T47D (cell line): ENCODE measurements around the gene DOK7.
"Not testable (repeated sequence)": the region's sequence is repeated elsewhere in the genome, so short reads cannot be mapped to it uniquely, and the experiment has no call there.

Source experiments
- DNase-seq, 2 experiments: peaks; one replicate each; pipeline versions ENCODE4 v3.0.0 to v3.0.0-alpha.2; 2011 to 2012; ENCODE audit warnings: low read depth in 1 of 2, low spot score in 1 of 2
- JUND ChIP-seq: IDR thresholded peaks from 2 replicates; pipeline ENCODE4 v1.6.1; 2012; ENCODE audit warnings: low read depth
- in situ Hi-C: cut with HindIII; loops from 2 replicates; pipeline ENCODE4 v1.10.0; 2016; ENCODE audit warnings: low sequenced_read_pairs, low pct_unique_long_range_greater_than_20kb

DOK7 gene

DNA sequence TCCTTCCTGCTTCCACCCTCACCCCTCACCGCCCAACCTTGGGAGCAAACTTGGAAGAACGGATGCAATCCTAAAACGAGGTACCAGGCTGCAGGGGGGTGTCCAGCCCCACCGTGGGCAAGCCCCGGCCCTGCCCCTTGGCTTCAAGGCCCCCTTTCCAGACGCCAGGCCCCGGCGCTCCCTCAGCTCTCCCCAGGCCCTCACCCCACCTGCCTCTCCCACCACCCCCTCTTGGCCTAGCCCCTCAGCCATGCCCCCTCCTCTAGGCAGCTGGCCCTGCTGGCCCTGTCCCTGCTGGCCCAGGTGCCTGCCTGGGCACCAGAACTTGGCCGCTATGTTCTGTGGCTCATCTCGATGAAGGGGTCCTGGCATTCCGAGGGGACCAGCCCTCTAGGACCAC is 35.3 kb downstream of the DOK7 start:
- DNase-seq = no peak
- in situ Hi-C loops = no loop called here

GRCh38 chr4:3498901-3499510 is 35.9 kb downstream of the DOK7 start:
- no peak for DNase-seq
- TF ChIP-seq JUND = no peak
- in situ Hi-C loops = no loop called here

More for the DNA sequence above, 35.3 kb downstream of the DOK7 start:
- TF ChIP-seq JUND = no peak

- in situ Hi-C loops = no loop called here
- no peak for DNase-seq
- TF ChIP-seq JUND = no peak
Measured at GRCh38 chr4:3499710-3500109, 36.6 kb downstream of the DOK7 start.

DNA sequence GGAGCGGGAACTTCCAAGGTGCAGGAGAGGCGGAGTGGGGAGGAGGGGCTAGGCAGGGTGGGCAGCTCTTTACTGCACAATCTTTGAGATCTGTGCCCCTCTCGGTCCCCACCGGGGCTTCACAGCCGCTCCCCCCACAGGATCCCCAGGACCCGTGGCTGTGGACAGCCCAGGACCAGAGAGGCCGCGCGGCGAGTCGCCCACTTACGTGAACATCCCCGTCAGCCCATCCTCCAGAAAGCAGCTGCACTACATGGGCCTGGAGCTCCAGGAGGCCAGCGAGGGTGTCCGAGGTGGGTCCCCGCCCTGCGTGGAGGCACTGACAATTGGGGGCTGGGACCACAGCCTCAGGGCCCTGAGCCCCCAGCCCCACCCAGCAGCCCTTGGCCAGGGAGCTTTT is 37.0 kb downstream of the DOK7 start:
- TF ChIP-seq JUND = no peak
- in situ Hi-C loops = no loop called here
- DNase-seq = no peak

GRCh38 chr4:3500634-3501101 is 37.6 kb downstream of the DOK7 start:
- DNase-seq = no peak
- TF ChIP-seq JUND = no peak

DNA sequence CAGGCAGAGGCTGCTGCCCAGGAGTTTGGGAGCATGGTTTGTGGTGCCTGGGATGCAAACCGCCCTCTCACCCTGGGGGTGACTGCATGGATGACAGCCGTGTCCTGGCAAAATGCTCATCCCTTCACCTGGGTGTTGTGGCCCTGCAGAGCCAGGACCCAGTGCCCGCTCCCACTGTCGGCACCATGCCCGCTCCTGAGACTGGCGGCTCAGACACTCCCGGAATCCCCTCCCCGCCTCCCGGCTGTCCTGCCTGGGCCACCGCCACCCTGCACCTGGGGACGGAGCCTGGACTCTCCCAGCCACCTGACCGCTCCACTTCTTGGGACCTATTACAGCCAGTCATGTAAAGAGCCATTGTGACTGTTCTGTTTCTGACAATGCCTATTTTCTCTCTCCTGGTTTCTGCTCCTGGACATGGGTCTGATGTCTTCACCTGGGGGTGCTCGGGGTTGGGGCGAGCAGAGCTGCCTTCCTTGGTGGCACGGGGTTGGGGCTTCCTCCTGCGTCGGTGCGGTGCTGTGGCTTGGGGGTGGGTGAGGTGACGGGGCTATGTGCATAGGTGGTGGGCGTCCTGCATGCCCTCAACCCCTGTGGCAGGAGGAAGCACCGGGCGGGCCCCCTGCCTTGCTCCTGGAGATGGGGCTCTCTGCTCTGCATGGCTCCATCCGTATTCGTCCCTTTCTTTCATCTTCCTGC is 38.2 kb downstream of the DOK7 start:
- in situ Hi-C loops = no loop called here
- no peak for TF ChIP-seq JUND
- DNase-seq = no peak

More at GRCh38 chr4:3500634-3501101, 37.6 kb downstream of the DOK7 start:
- in situ Hi-C loops = no loop called here

GRCh38 chr4:3501825-3502425 is 38.8 kb downstream of the DOK7 start:
- DNase-seq = no peak
- in situ Hi-C loops = no loop called here
- TF ChIP-seq JUND = no peak

DNA sequence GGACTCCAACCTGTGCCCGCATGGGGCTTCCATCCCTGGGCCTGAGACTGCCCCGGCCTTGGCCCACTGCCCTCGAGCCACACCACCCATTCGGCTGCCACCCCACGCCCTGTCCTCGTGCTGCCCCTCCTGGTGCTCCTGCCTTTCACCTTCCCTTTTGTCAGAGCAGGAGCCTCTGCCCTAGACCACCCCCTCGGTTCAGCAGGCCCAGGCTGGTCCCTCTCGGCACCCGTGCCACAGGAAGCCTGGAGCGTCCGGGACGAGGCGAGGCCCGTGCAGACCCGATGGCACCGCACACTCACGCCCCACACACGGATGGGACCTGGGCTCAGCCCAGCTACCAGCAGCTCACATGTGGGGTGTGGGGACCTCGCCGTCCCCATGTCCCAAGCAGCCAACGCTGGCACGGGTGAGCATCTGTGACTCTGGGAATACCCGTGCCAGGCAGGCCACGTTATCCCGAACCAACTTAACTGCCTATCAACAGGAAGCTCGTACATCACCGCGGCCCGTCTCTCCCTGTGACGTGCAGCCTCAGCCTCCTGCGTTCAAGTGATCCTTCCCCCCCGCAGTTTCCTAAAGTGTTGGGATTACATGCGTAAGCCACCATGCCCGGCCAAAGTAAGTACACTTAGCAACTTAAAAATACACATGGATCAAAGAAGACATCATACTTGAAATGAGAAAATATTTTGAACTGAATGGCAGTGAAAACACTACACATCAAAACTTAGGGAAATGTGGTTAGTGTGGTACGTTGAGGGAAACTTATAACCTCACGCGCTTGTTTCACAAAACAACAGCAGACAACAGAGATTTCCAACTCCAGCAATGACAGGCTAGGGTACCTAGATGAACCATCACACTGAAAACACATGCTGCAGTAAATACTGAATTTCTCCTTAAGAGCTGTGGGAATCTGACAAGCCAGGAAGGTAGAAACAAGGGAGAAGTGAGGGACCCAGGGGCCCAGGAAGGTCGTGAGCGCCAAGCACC is 40.1 kb downstream of the DOK7 start:
- in situ Hi-C loops = no loop called here
- no peak for TF ChIP-seq JUND
- DNase-seq = no peak

GRCh38 chr4:3505231-3505630 is 42.1 kb downstream of the DOK7 start:
- in situ Hi-C loops = no loop called here
- no peak for DNase-seq
- no peak for TF ChIP-seq JUND

- DNase-seq = no peak
- in situ Hi-C loops = no loop called here
- TF ChIP-seq JUND = no peak
Measured at GRCh38 chr4:3508542-3508941, 45.4 kb downstream of the DOK7 start.

GRCh38 chr4:3510481-3510880 is 47.4 kb downstream of the DOK7 start:
- TF ChIP-seq JUND = no peak
- in situ Hi-C loops = no loop called here
- no peak for DNase-seq

GRCh38 chr4:3511187-3511586 is 48.1 kb downstream of the DOK7 start:
- DNase-seq = no peak
- in situ Hi-C loops = no loop called here
- TF ChIP-seq JUND = no peak

DNA sequence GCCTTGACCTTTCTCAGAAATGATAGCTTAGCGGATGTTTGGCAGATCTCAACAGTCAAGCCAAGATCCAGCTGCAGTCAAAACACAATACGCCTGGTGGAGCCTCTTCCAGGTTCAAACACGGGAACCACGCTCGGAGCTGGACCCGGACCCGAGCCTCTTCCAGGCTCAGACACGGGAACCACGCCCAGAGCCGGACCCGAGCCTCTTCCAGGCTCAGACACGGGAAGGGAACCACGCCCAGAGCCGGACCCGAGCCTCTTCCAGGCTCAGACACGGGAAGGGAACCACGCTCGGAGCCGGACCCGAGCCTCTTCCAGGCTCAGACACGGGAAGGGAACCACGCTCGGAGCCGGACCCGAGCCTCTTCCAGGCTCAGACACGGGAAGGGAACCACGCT is 48.5 kb downstream of the DOK7 start:
- DNase-seq, in situ Hi-C loops: not testable (repeated sequence)
